AG08395 (cell line): ENCODE data around the gene METTL9.
"Not testable (repeated sequence)": the region's sequence is repeated elsewhere in the genome, so short reads cannot be mapped to it uniquely, and the experiment has no call there.

ENCODE experiments used
- DNase-seq: peaks from one replicate; pipeline ENCODE4 v3.0.0; 2012; ENCODE audit warnings: mixed read lengths, low spot score

The METTL9 gene

GRCh38 chr16:21663889-21664647, 64.7 kb downstream of the METTL9 start, which contains the start of gene OTOA:
OTOA (plus strand) TSS chr16:21663968; CDS start chr16:21678515, 14,547 bp downstream.
- no peak for DNase-seq

DNA sequence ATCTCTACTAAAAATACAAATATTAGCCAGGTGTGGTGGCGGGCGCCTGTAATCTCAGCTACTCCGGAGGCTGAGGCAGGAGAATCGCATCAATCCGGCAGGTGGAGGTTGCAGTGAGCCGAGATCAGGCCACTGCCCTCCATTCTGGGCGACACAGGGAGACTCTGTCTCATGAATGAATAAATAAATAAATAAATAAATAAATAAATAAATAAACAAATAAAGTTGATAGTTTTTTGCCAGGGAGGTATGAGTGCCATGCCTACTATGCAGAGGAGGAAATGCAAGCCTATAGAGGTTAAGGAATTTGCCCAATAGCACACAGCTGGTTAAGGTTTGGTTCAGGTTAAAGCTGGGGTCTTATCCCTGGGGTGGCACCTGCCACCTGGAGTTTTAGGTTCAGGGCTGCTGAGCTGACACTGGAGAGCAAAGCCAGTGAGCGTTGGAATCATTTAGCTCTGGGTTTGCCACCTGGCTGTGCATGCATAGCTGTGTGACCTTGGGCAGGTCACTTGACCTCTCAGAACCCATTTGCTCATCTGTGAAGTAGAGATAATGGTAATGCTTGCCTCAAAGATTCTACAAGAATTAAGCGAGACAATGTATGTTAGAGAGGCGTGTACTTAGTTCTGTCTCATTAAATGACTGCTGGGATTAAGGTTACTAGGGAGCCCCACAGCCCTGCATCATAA, 65.6 kb downstream of the METTL9 start:
- no peak for DNase-seq

DNA sequence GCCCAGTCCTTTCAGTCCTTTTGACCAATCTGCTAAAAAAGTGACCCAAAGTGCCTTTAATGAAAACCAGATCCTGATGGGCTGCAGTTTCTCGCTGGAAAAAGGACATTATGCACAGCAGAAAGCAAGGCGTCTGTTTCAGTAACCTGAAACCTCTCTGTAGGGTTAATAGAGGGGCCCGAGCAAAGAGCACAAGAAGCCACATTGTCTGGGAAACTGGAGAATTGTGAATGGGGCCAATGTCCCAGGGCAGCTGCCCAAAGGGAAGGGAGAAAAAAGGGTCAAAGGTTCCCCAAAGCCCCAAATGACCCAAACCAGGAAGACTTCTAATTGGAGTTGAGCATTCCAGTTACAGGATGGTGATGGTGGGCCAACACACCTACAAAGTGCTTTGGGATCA, 67.4 kb downstream of the METTL9 start:
- no peak for DNase-seq

- no peak for DNase-seq
These were observed 68.2 kb downstream of the METTL9 start for GRCh38 chr16:21667575-21667974.

DNA sequence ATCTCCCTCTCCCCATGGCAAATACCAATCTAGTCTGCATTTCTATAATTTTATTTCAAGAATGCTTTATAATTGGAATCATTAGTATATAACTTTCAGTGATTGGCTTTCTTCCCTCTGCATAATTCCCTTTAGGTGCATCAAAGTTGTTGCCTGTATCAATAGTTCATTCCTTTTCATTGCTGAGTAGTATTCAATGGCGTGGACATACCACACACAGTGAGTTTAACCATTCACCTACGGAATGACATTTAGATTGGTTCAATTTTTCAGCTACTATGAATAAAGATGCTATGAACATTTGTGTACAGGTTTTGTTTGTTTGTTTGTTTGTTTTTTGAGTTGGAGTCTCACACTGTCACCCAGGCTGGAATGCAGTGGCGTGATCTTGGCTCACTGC, 74.1 kb downstream of the METTL9 start:
- no peak for DNase-seq

DNA sequence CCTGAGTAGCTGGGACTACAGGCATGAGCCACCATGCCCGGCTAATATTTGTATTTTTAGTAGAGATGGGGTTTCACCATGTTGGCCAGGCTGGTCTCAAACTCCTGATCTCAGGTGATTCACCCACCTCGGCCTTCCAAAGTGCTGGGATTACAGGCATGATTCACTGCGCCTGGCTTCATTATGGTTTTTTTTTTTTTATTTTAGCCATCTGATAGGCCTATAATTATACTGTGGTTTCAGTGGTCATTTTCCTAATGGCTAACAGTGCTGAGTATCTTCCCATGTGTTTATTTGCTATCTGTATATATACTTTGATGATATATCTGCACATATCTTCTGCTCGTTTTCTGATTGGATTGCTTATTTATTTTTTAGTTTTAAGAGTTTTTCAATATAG, 75.1 kb downstream of the METTL9 start:
- not testable (repeated sequence) for DNase-seq

DNA sequence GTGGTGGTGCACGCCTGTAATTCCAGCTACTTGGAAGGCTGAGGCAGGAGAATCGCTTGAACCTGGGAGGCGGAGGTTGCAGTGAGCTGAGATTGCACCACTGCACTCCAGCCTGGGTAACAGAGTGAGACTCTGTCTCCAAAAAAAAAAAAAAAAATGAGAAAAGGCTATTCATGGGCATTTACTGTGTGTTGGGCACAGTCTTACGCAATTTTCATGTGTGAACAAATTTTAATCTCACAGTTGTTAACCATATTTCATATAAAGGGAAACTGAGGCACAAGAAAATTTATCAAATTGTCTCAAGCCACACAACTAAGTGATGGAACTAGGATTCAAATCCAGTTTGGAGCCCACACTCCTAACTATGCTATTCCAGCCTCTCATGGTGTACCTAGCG, 81.3 kb downstream of the METTL9 start:
- not testable (repeated sequence) for DNase-seq

- no peak for DNase-seq
These were observed 83.8 kb downstream of the METTL9 start for GRCh38 chr16:21683184-21683583.

GRCh38 chr16:21684199-21684598, 84.8 kb downstream of the METTL9 start:
- DNase-seq: no peak

GRCh38 chr16:21685034-21685455, 85.7 kb downstream of the METTL9 start:
- no peak for DNase-seq

DNA sequence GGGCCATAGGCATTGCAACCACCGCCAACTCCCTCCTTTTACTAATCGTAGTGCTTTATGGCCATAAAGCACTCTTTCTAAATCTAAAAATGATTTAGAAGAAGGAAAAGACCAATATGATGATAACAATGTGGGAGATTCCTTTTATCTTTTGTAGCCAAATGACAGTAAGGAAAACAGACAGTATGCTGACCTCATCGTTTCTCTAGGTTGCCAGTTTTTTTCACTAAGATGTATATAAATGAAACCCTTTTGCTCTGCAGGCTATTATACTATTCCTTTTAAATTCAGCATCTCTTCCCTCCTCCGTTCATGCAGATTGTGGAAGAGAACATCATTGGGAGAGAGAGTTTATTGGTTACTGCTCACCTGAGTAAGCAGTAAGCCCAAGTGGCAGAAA, 89.7 kb downstream of the METTL9 start:
- no peak for DNase-seq

DNA sequence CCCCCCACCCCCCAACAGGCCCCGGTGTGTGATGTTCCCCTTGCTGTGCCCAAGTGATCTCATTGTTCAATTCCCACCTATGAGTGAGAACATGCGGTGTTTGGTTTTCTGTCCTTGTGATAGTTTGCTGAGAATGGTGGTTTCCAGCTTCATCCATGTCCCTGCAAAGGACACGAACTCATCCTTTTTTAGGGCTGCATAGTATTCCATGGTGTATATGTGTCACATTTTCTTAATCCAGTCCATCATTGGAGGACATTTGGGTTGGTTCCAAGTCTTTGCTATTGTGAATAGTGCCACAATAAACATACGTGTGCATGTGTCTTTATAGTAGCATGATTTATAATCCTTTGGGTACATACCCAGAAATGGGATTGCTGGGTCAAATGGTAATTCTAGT, 91.6 kb downstream of the METTL9 start:
- DNase-seq: not testable (repeated sequence)

DNA sequence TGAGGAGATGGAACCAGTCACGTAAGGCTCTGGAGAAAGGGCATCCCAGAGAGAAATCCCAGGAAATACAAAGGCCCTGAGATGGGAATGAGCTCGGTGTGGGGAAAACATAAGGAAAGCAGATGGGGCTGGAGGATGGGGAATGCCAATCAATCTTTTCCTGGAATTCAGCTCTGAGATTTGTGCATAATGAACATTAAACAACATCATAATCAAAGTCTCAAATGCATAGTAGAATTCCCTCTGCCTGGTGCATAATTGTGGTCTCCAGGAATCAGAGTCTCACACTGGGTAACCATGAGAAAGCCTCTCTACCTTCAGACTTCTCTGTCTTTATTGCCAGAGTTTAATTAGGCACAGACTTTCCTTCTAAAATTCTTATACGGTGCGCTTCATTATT, 95.2 kb downstream of the METTL9 start:
- DNase-seq: no peak

DNA sequence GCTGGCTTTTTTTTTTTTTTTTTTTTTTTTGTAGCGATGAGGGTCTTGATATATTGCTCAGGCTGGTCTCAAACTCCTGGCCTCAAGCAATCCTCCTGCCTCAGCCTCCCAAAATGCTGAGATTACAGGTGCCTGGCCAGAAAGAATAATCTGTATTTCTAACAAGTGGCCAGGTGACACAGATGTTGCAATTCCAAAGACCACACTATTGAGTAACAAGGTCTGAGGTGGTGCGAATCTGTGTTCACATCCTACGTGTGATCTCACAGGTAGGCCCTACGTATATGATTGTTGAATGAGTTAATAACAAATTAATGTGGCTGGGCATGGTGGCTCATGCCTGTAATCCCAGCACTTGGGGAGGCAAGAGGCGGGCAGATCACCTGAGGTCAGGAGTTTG, 97.7 kb downstream of the METTL9 start:
- no peak for DNase-seq

GRCh38 chr16:21698169-21699032, 99.0 kb downstream of the METTL9 start:
- DNase-seq: no peak

DNA sequence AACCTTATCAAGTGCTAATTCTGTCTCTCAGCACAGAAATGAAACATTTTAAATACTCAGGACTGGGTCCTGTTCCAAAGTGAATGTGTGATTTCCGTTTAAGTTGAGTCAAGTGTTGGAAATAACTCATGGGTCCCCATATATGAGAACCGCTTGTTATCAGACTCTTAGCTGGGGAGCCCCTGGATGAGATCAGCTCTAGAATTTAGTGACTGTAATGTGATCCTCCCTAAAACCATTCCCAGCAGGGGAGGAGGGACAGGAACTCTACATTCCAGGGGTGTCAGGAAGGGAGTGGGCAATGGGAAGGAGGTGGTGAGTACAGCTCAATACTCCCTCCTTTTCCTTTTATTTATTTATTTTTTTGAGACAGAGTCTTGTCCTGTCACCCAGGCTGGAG, 101.9 kb downstream of the METTL9 start:
- no peak for DNase-seq

DNA sequence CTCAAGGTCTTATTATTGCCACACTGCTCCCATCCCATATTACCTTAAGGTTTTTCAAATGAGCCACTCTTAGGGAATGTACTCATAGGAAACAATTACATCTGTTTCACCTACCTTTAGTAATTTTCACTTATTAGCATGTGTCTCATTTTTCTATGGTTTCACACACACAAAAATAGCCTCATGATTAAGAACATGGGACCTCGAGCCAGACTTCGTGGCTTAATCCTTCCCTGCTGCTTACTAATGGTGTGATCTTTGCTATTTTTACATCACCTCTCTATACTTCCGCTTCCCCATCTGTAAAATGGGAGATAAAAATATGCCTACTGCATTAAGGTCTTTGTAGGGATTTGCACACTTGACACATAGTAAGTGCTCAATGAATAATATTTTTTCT, 102.9 kb downstream of the METTL9 start:
- no peak for DNase-seq

DNA sequence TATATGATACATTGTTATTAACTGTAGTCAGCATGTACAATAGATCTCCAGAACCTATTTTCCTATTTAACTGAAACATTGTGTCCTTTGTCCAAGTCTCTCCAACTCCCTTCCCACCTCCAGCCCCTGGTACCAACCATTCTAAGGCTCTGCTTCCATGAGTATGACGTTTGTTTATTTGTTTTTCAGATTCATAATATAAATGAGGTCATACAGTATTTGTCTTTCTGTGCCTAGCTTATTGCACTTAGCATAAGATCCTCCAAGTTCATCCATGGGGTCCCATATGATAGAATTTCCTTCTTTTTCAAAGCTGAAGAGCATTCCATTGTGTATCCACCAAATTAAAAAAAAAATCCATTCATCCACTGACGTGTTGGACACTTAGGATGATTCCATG, 103.8 kb downstream of the METTL9 start:
- no peak for DNase-seq

- DNase-seq: no peak
These were observed 104.3 kb downstream of the METTL9 start for GRCh38 chr16:21703589-21704174.

- no peak for DNase-seq
These were observed 104.9 kb downstream of the METTL9 start for GRCh38 chr16:21704266-21704665.

DNA sequence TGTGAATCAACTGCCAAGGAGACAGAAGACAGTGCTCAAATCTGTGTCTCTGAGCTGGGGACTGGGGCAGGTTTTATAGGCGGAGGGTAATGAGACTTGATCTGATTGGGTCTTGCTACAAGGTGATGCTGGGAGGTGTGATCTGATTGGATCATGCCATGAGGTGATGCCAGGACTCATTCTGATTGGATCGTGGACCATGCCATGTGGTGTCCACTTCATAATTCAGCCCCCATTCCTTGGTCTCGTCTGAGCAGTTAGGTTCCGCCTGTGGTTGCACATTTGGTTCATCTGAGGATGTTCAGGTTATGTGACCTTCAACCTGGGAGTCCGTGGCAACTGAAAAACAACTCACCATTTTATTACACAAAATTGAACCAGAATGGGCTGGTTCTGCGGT, 105.4 kb downstream of the METTL9 start:
- no peak for DNase-seq
